GM19193 (cell line): ENCODE results near the gene KCTD16.

Experiments
- POLR2A ChIP-seq: IDR thresholded peaks from 4 replicates; pipeline ENCODE4 v1.6.1; 2011; ENCODE audit not compliant: insufficient read depth, insufficient read length; ENCODE audit errors: extremely low read depth

The KCTD16 gene

DNA sequence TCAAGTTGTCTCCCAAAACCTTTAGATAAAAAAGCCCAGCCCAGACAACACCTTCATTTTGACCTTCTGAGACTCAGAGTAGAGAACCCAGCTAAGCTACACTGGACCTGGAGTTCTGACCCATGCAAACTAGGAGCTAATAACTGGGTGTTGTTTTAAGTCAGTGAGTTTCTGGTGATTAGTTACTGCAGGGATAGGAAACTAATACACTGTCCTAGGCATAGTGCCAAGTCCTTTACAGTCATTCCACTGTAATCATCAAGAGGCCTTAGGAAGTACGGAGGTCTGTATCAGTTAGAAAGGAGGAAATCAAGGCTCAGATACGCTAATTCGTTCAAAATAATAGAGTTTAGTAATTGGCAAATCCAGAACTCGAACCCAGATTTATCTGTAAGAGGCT, 197.9 kb downstream of the KCTD16 start:
- TF ChIP-seq POLR2A, result no peak

DNA sequence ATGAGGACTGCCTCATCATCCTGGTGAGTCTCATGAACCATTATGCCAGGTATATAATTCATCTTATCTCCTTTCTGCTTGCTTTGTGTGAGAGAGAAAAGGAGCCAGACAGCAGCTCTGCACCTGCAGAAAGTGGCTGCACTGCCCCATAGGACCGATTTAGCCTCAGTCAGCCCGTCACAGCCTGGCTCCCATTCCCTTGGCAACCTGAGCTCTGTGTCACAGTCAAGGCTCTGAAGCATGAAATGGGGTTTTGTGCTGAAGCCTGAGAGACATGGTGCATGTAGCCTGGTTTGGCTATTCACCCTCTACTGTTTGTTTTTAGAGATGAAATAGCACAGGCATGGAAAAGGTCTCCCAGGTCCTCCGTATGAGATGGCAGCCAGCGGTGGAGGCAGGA, 198.3 kb downstream of the KCTD16 start:
- TF ChIP-seq POLR2A, result no peak

DNA sequence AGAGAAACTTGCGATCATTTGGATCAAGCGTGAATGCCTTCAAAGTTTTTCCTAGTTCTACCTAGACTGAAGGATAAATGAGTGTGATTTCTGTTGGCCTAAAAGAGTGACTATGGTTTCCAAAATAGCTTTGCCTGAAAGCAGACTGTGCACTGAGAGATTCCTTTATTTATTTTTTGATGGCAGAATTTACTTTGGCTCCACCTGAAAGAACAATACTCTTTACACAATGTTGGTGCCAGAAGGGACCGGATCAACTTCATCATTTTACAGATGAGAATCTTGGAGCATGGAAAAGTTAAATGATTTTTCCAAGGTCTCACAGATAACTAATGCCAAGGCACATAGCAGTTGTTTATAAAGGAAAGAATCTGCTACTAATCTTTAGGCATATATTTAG, 199.6 kb downstream of the KCTD16 start:
- TF ChIP-seq POLR2A, result no peak

DNA sequence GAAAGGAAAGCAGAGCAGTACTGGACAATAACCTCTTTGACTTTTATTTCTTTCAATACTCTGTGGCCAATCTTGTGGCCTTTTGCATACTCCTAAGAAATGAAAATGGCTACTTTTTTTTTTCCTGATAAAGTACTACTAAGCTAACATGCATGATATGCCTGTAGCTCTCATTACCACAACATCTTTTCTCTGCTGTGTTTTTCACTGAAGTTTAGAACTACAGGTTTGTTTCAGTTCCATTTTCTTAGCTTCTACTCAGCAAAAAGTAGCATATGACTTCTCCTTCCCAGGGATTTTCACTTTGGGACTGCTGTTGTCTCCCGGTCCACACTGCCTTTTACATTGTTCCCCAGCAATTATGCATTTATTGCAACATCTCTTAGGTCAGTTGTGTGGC, 204.0 kb downstream of the KCTD16 start:
- no peak for TF ChIP-seq POLR2A

DNA sequence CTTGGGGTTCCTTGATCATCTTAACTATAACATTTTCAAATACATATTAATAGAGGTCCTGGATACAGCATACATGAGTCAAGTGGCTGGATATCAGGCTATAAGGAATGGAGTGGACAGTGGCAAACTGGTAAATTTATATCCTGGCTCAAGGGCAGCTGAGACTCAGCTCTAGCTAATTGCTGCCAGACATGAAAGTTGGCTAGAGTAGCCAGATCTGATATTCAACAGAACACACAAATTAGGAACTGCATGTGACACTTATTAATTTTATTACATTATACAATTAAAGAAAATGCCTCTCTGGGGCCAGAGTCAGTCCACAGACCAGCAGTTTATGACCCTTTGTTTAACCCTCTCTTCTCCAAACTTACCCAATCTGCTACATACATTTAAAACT, 206.5 kb downstream of the KCTD16 start:
- TF ChIP-seq POLR2A, result no peak

DNA sequence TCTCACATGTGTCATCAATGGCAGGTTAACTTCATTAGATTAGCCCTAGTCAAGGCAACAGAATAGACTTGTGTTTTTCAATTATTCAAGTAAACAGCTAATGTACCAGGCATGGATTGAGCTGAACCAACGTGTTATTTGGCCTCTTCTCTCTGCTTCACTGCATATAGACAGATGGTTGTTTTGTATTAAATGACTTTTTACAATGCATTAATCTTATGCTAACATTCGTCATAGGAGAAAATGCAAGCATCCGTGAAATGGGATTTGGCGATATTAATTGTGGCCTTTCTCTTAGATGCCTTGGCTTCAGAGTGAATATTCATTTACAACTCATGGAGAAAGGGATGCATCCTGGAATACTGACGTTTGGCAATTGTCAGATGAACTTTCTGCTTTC, 208.0 kb downstream of the KCTD16 start:
- TF ChIP-seq POLR2A, result no peak

DNA sequence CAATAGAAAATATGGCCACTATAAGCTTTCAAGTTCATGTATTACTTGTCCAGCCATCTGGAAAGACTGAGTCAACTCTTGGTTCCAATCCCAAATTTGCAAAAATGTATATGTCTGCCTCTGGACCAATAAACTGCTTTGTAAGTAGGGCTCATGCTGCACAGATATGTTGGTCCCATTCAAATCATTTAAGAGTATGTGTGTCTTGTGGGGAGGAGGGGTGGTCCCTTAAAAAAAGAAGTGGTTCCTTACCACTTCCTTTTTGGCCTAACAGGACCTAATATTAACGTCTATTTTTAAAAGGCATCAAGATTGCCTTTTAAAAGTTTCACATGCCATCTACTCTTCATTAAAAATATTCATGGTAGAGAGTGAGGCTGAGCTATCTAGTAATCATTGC, 214.9 kb downstream of the KCTD16 start:
- no peak for TF ChIP-seq POLR2A

DNA sequence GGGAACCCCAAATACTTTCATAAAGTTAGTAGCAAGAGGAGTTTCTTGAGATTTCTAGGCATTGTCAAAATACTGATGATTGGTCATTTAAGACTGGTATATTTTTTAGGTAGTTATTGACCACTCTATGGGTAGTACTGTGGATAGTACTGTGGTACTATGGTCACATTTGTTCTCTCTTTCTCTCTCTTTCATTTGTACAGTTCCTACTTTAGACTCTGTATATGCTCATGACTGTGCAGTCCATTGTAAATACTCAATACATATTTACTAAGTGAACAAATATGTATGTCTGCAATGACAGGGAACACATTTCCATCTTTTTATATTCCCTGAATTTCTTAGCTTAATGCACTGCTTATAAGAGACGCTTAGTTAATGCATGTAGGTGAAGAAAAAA, 215.6 kb downstream of the KCTD16 start:
- no peak for TF ChIP-seq POLR2A

DNA sequence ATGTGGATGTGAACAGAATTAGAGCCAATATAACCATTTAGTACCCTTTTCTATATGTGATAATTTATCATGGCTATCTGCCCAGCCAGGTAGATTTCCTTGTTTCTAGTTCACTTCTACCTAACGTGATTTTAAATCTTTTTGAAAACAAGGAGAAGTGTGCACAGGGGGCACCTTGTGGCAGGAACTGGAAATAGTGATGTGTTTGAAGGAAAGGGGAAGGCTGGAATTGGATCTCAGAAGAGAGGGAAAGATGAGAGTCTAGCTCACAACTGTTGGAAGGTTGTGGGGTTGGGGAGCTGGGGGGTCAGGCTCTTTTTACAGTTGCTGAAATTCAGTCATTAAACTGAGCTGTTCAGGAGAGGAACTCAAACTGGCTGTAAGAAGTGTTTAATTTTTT, 219.5 kb downstream of the KCTD16 start:
- no peak for TF ChIP-seq POLR2A

DNA sequence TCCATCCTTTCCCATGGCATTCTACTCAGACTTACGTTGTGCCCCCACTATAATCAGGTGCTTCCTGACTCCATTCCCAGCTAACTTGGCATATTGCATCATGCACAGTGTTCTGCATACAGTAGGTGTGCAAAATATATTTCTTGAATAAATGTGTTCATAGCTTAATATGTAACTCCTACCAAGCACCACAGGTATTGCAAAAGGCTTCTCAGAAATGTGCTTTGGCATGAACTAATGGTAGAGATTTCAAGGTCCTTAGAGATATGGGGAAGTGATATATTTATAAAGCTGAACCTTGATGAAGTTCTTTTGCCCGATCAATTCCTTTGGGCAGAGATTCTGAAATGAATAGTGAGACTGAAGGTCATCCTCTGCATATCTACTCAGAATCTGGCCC, 220.4 kb downstream of the KCTD16 start:
- no peak for TF ChIP-seq POLR2A

DNA sequence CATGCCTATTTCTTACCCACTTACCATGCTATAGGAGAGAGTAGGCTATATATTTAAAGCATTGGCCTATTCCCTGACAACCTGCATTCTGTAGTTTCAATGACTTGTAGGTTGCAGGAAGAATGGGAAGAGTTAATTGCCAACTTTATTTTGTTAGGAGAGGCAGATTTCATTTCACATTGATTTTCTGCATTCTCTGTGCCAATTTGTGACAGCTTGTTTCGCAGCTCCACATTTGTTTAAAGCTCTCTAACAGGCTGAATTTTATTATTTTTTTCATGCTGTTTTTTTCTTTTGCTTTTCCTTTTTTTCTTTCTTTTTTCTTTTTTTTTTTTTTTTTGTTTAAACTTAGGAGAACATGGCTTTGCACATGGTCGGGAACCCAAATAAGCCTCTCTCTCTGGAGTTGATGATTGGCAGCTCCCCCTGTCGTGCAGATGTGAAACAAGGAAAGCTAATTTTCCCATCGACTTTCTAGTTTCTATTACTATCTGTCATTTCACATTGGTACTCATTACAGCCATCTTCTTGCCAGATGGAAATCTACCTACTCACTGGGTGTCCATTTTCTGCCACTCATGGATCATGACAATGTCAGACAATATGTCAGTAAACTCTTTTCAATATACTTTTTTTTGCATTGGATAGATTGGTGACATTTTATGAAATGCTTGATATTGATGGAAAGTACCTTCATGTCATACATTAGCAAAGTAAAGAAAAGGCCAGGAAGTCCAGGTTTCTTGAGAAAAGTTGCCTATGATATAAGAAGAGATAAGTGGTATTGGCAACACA, 223.2 kb downstream of the KCTD16 start:
- no peak for TF ChIP-seq POLR2A

DNA sequence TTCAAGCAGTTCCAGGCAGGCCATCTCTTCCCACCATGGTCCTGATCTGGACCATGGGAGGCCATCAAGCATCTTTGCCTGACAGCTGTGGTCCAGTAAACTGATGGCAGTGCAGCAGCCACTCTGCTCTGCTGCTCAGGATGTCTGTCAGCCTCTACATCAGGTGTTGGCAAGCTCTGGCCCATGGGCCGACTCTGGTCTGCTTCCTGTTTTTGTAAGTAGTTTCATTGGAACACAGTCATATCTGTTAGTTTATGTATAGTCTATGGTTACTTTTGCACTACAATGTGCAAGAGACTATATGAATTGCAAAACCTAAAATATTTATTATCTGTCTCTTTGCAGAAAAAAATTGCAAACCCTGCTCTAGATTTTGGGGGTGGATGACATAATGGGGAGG, 225.0 kb downstream of the KCTD16 start:
- TF ChIP-seq POLR2A, result no peak

DNA sequence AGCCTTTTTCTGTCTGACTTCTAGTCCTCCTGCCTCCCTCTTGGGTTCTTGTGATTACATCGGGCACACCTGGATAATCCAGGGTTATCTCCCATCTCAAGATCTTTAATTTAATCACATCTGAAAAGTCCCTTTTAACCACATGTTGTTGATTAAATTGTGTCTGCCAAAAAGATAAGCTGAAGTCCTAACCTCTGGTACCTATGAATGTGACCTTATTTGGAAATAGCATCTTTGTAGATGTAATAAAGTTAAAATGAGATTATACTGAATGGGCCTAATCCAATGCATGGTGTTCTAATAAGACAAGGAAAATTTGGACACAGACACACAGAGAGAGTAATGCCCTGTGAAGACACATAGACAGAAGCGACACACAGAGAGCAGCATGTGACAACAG, 232.4 kb downstream of the KCTD16 start:
- TF ChIP-seq POLR2A, result no peak

DNA sequence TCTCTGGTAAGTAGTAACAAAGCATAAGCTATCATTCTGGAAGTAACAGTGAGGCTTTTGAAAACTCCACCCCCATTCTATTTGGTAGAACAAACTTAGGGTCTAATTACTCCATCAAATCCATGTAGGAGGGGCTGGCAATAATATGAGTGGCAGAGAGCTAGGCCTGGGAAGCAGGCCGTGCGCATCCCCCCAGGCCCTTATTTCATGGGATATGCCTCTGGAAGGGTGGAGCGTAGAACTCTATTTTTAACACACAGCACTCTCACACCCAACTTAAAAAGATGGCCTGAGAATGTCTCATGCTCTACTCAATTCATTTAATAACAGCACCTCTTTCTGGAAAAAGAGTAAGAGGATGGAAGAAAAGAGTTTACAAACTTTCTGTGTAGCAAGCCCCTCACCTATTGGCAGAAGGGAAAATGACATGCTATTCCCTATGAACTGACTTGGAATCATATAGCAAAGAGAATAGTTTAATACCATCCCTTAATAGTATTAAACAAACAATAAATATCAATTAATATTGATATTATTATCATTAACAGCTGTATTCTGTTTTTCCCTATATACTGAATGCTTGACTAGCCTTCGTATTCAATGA, 233.2 kb downstream of the KCTD16 start:
- no peak for TF ChIP-seq POLR2A

DNA sequence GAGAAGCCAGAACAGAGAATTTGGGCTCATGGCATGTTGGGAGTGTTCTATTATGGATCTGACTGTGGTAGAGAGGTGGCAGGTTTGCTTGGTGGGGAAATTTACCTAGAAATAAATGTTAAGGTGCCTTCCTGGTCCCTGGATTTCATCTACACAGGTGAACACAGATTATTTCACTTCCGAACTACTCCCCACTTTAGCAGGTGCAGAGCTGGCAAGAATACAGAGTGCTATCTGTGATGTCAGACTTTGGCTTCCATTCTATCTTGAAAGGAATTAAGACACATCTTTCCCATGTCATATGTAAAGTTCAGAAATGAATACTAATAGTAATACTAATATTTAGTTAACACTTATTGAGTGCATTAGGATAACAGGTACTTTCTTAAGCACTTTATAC, 234.0 kb downstream of the KCTD16 start:
- TF ChIP-seq POLR2A, result no peak

DNA sequence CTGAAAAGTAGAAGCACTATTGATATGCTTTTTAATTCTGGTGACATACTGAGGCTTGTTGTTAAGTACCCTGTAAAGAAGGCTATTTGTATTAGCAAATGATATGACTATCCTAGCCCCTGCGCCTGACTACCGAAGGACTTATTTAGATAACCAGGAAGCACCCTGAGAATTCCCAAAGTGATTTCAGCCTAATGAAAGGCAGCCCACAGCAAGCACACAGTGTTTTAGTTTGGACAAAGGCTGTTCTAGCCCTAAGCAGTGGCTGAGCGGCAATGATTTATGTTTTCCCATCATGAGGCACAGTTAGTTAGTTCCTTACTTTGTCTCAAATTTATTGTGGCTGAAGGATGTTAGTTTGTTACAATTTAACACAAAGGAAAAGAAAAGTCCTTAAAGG, 235.3 kb downstream of the KCTD16 start:
- no peak for TF ChIP-seq POLR2A
